Adipocyte (in vitro differentiated cells): ENCODE data around the gene FHAD1.
"Not testable (repeated sequence)": the region's sequence is repeated elsewhere in the genome, so short reads cannot be mapped to it uniquely, and the experiment has no call there.

Experiments used
- DNase-seq: peaks from one replicate; pipeline ENCODE4 v3.0.0-alpha.2; 2015; ENCODE audit warnings: low read depth
- H3K27me3 ChIP-seq: replicated peaks from 2 replicates; pipeline ENCODE4 v1.7.0; 2013; ENCODE audit warnings: mild to moderate bottlenecking, low read length, moderate library complexity; ENCODE audit not compliant: control insufficient read depth, insufficient read depth
- H3K36me3 ChIP-seq: 2 replicates; pipeline ENCODE4 v1.7.0; 2013; ENCODE audit warnings: low read length, mild to moderate bottlenecking, moderate library complexity; ENCODE audit not compliant: control insufficient read depth, insufficient read depth, severe bottlenecking
- H3K4me1 ChIP-seq: 2 replicates; pipeline ENCODE4 v1.7.0; 2013; ENCODE audit warnings: mild to moderate bottlenecking, low read length, moderate library complexity; ENCODE audit not compliant: control insufficient read depth, insufficient read depth
- H3K4me3 ChIP-seq: 2 replicates; pipeline ENCODE4 v1.7.0; 2013; ENCODE audit warnings: mild to moderate bottlenecking, low read length, moderate library complexity
- H3K9ac ChIP-seq: 2 replicates; pipeline ENCODE4 v1.7.0; 2013; ENCODE audit warnings: mild to moderate bottlenecking, low read length, moderate library complexity
- H3K9me3 ChIP-seq: 2 replicates; pipeline ENCODE4 v1.7.0; 2013; ENCODE audit warnings: mild to moderate bottlenecking, low read length, moderate library complexity; ENCODE audit not compliant: control insufficient read depth

Gene FHAD1

DNA sequence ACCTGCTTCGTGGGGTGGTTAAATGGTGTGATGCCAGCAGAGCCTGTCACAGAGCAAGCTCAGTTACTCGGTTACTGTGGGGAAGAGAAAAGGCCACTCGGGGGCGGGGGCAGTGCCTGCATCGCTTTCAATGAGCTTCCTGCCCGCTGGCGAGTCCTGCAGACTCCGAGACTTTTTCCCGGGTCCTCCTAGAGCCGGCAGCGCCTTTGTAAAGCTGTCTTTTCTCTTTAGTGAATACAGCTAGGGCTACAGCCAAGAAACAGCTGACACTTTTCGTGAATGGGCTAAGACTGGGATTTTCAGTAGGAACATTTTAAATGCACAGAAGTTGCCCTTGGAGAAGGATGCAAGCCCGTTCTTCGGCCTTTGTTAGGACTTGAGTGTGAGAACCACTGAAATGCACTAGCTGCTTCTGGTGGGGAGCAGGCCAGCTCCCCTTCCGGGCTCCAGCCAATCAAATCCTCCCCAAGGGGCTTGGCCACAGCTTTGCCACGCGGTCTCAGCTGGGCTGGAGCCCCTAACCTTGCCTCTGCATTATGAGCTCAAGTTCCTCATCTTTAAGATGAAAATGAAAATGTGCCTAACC, 139.2 kb downstream of the FHAD1 start:
- peaks cover 3% of the 10 kb centered on the region for H3K4me1 ChIP-seq
- DNase-seq, result no peak

DNA sequence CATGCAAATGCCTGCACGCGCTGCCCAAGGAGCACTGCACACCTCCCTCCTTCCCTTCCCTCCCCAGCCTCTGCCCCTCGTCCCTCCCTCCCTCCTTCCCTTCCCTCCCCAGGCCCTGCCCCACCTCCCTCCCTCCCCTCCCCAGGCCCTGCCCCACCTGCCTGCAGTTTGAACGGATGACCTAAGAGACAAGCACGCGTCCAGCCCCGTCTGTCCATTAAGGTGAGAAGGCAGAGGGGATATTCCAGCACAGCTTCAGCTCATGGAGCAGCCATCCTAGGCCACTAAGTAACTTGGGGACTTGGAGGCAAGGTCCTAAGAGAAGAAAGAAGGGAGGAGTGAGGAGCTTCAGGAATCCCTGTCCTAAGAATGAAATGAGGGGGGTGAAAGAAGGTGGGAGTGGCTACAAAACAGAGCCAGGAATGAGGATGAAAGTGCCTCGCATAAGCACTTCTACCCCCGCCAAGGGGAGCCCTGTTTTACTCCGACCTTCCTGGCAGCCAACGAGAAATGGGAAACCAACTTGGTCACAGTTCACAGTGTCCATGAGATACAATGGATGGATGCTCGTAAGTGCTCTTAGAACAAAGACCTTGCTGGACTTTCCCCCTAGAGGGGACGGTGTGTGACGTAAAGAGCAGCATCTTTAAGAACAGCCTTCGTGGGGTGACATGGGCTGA, 141.3 kb downstream of the FHAD1 start:
- no peak for DNase-seq
- no peak overlapping the region for H3K9ac ChIP-seq
- H3K4me1 ChIP-seq, result peaks cover 3% of the 10 kb centered on the region
- no peaks in the 10 kb centered on the region for H3K36me3 ChIP-seq
- peaks cover 40% of the 10 kb centered on the region for H3K27me3 ChIP-seq
- H3K9me3 ChIP-seq, result no peaks in the 10 kb centered on the region
- H3K4me3 ChIP-seq, result no peak overlapping the region

More for the DNA sequence above, 139.2 kb downstream of the FHAD1 start:
- Histone ChIP-seq H3K9me3 (no peaks in the 10 kb centered on the region), H3K27me3 (peaks cover 46% of the 10 kb centered on the region), H3K9ac (no peak overlapping the region), H3K4me3 (no peak overlapping the region), H3K36me3 (no peaks in the 10 kb centered on the region)

DNA sequence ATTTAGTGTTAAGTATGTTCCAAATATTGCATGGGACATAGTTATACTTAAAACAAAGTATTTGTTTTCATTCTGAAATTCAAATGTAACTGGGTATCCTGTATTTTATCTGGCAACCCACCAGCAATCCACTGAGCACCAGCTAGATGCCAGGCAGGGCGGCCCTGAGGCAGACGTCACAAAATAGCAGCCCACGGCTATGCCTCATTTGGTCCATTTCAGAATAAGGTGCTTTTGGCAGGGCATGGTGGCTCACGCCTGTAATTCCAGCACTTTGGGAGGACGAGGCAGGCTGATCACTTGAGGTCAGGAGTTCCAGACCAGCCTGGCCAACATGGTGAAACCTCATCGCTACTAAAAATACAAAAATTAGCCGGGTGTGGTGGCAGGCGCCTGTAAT, 142.8 kb downstream of the FHAD1 start:
- not testable (repeated sequence) for H3K36me3 ChIP-seq, H3K4me3 ChIP-seq, H3K4me1 ChIP-seq, H3K9me3 ChIP-seq, DNase-seq, H3K9ac ChIP-seq
- H3K27me3 ChIP-seq, result peaks cover 42% of the 10 kb centered on the region

DNA sequence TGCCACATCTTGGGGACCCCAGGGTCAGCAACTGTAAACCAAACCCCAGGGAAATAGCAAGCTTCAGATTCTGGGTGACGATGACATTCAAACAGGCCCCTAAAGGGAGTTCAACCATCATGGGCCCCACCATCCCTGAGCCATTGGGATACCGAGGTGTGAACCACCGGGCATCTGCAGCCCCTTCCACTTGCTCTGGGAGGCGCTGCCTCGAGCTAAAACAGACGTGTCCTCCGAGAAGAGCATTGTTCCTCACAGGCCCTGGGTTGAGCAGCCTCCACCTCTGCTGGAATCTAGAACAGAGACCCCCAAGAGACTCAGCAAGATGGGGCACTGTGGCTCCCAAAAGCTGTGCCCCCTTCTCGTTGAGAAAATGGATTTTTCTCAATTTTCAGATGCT, 143.6 kb downstream of the FHAD1 start:
- Histone ChIP-seq H3K27me3 (peaks cover 34% of the 10 kb centered on the region), H3K9me3 (no peaks in the 10 kb centered on the region), H3K4me1 (no peaks in the 10 kb centered on the region), H3K9ac (no peak overlapping the region), H3K4me3 (no peak overlapping the region), H3K36me3 (no peaks in the 10 kb centered on the region)
- no peak for DNase-seq

DNA sequence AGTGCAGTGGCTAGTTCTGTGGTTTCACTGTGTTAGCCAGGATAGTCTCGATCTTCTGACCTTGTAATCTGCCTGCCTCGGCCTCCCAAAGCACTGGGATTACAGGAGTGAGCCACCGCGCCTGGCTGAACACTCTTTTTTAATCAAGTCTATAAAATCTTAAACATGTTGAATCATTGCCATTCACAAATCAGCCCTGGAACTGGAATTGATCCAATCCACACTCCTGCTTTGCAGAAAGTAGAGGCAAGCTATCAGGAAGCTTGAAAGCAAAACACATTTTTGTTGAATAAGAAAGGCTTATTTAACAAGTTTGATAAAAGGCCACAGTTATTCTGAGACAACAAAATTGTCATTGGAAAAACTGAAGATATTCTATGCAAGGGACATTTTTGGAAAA, 144.3 kb downstream of the FHAD1 start:
- H3K4me3 ChIP-seq, result no peak overlapping the region
- H3K4me1 ChIP-seq, result no peaks in the 10 kb centered on the region
- H3K36me3 ChIP-seq, result no peaks in the 10 kb centered on the region
- no peak for DNase-seq
- no peaks in the 10 kb centered on the region for H3K9me3 ChIP-seq
- peaks cover 27% of the 10 kb centered on the region for H3K27me3 ChIP-seq
- no peak overlapping the region for H3K9ac ChIP-seq

DNA sequence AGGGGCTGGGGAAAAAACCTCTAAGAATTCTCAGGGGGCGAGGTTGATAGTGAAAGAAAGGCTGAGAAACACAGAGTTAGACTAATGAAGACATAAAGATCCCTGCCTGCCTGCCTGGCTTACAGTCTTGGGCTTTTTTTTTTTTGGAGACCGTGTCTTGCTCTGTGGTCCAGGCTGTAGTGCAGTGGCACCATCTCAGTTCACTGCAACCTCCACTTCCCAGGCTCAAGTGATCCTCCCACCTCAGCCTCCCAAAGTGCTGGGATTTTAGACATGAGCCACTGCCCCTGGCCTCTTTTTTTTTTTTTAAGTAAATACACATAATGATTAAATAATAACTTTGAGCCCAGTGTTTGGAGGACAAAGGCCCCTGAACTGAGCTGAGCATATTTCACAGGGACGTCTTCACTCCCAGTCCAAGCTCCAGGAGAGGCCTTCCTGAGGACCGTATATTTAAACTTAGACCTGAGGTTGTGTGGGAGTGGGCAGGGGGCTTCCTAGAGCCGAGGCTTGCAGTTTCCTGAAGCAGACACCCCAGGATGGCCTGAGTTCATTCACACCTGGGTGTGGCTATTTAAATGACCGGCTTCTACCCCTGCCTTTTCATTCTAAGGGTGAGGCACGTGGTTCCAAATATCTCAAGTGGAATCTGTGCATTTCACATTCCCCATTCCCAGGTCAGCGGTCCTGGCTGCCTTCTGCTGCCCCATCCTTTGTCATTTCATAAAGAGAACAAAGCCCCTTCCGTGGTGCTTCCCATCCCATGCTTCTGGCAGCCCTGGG, 146.6 kb downstream of the FHAD1 start:
- DNase-seq, result no peak
- Histone ChIP-seq H3K9ac (no peak overlapping the region), H3K27me3 (peaks cover 18% of the 10 kb centered on the region)

DNA sequence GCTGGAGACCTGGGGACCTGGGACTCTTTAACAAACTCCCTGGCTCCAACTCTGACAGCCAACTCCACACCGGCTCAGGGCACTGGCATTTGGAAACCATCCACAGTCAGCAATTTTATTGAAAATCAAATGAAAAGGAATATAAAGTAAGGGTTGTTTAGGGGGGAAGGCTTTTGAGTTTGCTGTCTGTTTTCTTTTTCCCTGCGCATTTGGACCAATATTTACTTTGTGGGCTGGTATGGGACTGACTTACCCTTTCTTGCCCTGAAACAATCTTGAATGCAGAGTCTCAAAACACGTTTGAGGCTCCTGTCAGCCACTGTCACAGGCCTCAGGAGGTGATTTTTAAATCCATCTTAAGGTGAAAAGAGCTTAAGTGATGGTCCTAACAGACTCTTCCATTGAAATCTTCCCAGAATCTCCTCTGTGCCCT, 147.3 kb downstream of the FHAD1 start:
- H3K9ac ChIP-seq, result no peak overlapping the region
- H3K4me1 ChIP-seq, result no peaks in the 10 kb centered on the region
- H3K4me3 ChIP-seq, result no peak overlapping the region
- DNase-seq, result no peak
- peaks cover 15% of the 10 kb centered on the region for H3K27me3 ChIP-seq
- no peaks in the 10 kb centered on the region for H3K36me3 ChIP-seq
- H3K9me3 ChIP-seq, result no peaks in the 10 kb centered on the region

More for the DNA sequence above, 146.6 kb downstream of the FHAD1 start:
- no peaks in the 10 kb centered on the region for H3K9me3 ChIP-seq
- no peaks in the 10 kb centered on the region for H3K4me1 ChIP-seq
- H3K4me3 ChIP-seq, result no peak overlapping the region
- H3K36me3 ChIP-seq, result no peaks in the 10 kb centered on the region

DNA sequence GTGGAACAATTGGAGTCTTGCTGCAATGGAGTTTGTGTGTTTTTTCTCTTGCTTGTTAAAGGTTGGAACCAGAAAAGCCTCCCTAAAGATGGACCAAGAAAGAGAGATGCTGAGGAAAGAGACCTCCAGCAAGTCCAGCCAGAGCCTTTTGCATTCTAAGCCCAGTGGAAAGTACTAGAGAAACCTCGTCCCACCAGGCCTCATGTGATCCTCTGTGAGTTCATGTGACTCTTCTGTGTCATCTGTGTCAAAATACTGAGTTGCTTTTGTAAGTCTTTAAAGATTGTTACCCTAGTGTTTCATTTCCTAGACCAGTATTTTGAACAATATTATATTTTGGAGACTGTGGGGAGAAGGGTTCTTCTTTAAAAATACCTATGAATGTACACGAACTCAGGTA, 150.2 kb downstream of the FHAD1 start:
- Histone ChIP-seq H3K36me3 (no peaks in the 10 kb centered on the region), H3K4me1 (no peaks in the 10 kb centered on the region), H3K27me3 (peaks cover 11% of the 10 kb centered on the region), H3K9ac (no peak overlapping the region), H3K9me3 (peaks cover 13% of the 10 kb centered on the region), H3K4me3 (no peak overlapping the region)
- DNase-seq, result no peak

DNA sequence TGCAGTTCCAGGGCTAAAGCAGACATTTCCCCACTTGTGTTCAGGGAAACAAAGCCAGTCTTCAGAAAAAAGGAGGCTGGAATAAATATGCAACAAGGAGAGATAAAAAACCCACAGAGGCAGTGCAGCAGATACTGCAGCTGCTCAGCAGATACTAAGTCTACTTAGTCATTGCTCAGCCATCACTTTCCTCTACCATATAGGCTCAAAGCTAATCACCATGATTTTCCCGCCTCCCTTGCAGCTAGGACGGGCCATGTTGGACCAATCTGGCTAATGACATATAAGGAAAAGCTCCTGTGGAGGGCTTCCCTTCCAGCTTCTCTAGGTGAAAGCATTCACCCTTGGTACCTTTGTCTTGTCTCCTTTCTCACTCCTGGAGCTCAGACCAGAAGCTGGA, 152.7 kb downstream of the FHAD1 start:
- no peak for DNase-seq
- Histone ChIP-seq H3K4me3 (no peak overlapping the region), H3K9me3 (peaks cover 13% of the 10 kb centered on the region), H3K36me3 (no peaks in the 10 kb centered on the region), H3K4me1 (no peaks in the 10 kb centered on the region), H3K9ac (no peak overlapping the region), H3K27me3 (peaks cover under 1% of the 10 kb centered on the region)

DNA sequence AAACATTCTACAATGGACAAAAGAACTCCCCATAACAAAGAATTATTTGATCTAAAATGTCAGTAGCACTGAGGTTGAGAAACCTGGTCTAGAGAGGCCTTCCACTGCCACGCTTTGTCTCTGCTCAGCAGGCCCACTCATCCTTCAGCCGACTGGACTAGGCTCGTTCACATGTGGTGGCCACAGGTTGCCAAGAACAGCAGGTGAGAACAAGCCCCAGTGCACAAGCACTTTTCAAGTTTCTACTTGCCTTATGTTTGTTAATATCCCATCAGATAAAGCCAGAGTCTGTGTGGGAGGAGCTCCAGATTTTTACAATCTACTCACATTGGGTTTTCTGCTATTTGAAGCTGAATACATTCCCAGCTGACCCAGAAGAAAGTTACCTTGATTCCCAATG, 153.6 kb downstream of the FHAD1 start:
- peaks cover 13% of the 10 kb centered on the region for H3K9me3 ChIP-seq
- no peaks in the 10 kb centered on the region for H3K27me3 ChIP-seq
- H3K4me1 ChIP-seq, result no peaks in the 10 kb centered on the region
- H3K36me3 ChIP-seq, result no peaks in the 10 kb centered on the region
- H3K4me3 ChIP-seq, result no peak overlapping the region
- H3K9ac ChIP-seq, result no peak overlapping the region
- no peak for DNase-seq

DNA sequence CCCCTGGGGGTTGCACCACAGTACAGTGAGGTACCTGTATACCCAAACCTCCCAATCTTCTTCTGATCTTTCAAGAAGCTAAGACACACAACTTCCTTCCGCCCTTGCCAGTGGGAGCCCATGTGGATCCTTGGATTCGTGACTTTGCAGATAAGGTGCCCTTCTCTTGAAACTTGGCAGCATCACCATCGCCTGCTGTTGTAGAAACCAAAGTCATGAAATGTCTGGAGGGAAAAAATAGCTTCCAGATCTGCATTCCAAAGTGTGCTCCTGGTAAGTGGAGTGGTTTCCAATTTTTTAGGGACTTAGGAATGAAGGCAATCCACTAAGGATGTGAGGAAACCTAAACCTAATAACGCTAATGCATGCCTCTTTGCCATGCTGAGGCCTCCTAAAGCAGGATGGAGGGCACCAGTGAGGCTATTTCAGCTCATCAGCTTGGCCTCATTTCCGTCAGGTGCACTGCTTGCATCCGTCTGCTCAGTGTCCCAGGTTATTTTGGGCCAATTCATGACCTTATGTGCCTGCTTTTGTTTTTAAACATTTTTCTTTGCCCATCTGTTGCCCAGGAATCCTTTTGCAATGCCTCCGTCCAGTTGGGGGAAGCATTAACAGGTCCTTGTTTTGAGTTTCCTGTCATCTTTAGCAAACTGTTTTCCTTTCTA, 154.5 kb downstream of the FHAD1 start:
- H3K27me3 ChIP-seq, result no peaks in the 10 kb centered on the region
- peaks cover under 1% of the 10 kb centered on the region for H3K4me1 ChIP-seq
- no peak for DNase-seq
- H3K4me3 ChIP-seq, result no peak overlapping the region
- no peak overlapping the region for H3K9ac ChIP-seq
- H3K36me3 ChIP-seq, result no peaks in the 10 kb centered on the region
- H3K9me3 ChIP-seq, result peaks cover 13% of the 10 kb centered on the region
